HG03521 (cell line): ENCODE data around the gene EMP2.
"Not testable (repeated sequence)": the region's sequence is repeated elsewhere in the genome, so short reads cannot be mapped to it uniquely, and the experiment has no call there.

Experiments
- ATAC-seq: cut with Tn5 transposase; IDR thresholded peaks from one replicate; pipeline ENCODE4 v1.9.1; 2021; ENCODE audit warnings: mild to moderate bottlenecking, moderate library complexity; ENCODE audit not compliant: unreplicated experiment

Gene EMP2

GRCh38 chr16:10578474-10579316, 1.7 kb downstream of the EMP2 start:
- no peak for ATAC-seq

DNA sequence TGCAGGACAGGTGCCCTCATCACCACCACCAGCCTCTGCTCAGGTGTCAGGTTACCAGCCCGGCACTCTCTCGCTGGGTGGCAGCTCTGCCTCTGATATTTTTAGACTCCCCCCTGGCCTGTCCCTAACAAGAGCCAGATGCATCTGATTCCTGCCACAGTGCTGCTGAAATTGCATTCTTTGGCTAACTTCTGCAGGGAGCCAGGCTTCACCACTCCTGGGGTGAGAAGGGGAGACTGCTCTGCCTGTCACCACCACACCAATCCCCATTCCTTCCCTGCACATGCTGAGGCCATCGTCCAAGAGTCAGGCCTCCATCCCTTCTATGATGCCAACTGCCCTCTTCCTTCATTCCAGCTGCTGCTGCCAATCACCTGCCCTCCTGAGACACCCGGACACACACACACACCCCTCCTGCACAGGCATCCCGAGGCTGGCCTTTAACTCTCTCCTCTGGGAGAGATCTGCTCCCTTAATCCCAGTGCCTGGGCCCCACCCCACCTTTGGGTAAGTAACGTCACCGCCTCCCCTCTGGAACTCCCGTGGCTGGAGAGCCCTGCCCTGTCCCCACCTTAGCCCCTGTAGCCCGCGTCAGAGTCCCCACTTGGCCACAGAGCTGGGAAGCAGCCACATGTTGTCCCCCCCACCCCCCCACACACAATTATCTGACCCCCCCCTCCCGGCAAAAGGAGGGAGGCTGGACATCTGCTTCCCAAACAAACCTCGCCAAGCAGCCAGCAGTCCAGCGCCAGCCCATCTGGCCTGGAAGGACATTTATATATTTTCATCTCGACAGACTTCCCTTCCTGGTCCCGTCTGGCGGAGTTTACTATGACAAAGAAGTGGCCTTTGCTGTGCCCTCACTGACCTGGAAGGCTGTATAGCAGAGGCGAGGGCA, 2.8 kb downstream of the EMP2 start:
- ATAC-seq = no peak

- no peak for ATAC-seq
These were observed 3.8 kb downstream of the EMP2 start for GRCh38 chr16:10576390-10577304.

DNA sequence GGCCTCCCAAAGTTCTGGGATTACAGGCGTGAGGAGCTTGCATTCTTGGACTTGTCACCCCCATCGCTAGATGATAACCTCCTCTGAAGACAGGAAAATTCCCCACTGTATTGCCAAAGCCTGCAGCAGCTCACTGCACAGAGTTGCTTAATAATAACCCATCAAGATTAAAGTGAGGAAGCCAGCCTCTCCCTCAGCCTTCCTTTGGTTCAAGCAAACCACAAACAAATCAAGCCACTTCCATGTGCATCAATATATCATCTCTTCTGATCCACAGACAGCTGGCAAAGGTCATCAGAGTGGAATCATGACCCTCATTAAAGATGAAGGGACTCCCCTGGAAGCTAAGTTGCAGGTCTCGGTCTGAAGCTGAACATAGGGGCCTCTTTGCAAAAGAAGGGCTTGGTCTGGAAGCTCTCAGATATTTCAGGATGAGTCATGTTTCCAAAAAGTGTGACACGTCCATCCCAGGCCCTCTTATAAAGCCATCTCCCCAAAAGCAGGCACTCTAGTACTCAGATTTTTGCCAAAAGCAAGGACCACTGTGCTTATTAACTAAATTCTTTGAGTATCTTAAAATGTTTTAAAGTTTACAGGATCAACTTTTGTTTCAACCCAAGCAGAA, 4.8 kb downstream of the EMP2 start:
- no peak for ATAC-seq

GRCh38 chr16:10572611-10573010, 7.8 kb downstream of the EMP2 start:
- no peak for ATAC-seq

GRCh38 chr16:10571354-10571753, 9.0 kb downstream of the EMP2 start:
- ATAC-seq = no peak

- ATAC-seq = no peak
These were observed 10.8 kb downstream of the EMP2 start for GRCh38 chr16:10569621-10570020.

- ATAC-seq = no peak
These were observed 13.8 kb downstream of the EMP2 start for GRCh38 chr16:10566613-10567012.

DNA sequence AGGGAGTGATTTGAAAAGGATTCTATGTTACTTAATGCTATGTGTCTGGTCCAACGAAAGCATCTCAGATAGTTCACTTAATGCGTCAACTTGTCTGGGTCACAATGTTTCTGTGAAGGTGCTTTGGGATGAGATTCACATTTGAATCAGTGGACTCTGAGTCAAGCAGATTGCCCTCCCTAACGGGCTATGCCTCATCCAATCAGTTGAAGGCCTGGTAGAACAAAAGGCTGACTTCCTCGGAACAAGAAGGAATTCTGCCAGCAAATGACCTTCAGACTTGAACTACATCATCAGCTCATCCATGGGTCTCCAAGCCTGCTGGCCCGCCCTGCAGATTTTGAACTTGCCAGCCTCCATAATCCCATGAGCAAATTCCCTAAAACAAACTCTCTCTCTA, 15.2 kb downstream of the EMP2 start:
- ATAC-seq = no peak

- ATAC-seq = no peak
These were observed 15.8 kb downstream of the EMP2 start for GRCh38 chr16:10564591-10564990.

- no peak for ATAC-seq
These were observed 18.0 kb downstream of the EMP2 start for GRCh38 chr16:10562361-10562899.

- ATAC-seq = no peak
These were observed 19.0 kb downstream of the EMP2 start for GRCh38 chr16:10561425-10561824.

- no peak for ATAC-seq
These were observed 19.4 kb downstream of the EMP2 start for GRCh38 chr16:10561001-10561400.

DNA sequence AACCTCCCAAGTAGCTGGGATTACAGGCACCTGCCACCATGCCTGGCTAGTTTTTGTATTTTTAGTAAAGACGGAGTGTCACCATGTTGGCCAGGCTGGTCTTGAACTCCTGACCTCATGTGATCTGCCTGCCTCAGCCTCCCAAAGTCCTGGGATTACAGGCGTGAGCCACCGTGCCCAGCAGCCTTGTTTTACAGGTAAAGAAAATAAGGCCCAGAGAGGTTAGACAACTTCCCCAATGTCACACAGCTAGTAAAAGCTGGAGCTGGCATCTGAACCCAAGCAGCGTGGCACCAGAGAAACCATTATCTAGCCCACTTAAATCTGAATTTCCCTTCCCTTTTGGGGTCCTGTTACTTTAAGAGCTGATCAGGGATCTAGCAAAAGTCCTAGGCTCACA, 20.6 kb downstream of the EMP2 start:
- not testable (repeated sequence) for ATAC-seq

DNA sequence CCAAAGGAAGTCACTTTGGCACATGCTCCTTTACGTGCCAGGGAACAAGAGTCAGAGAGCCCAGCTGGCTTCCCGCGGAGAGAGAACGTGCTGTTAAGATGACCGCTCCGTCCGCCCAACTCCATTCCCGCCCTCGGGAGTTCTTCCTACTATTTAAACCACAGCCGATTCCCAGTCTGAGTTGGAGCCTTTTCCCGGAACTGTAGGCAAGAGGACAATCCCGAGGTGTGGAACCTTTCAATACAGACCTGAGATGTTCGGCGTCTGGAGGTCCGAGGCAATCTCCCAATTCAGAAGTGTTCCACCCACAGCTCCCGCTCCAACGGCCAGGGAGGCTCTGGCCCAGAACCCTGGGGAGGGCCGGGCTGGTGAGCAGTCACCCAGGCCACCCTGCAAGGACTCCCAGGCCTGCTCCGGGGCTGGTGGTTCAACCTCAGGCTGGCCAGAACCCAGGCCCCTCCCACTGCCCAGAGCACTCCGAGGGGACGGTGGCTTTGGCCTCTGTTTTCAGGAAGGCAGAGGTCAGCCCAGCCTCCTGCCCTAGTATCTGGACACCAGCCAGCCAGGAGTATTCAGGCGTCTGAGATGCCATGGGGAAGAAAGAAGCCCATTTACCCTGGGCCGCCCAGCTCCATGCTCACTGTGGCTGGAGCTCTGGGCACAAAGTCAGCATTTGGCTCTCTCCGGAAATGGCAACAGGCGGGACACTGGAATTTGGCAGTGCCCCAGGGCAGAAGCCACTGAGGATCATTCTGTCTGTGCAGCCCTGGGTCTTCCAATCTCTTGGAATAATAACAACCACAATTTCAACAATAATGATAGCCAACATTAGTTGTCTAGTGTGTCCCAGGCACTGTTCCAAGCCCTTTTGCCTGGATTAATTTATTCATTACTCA, 21.4 kb downstream of the EMP2 start:
- no peak for ATAC-seq

DNA sequence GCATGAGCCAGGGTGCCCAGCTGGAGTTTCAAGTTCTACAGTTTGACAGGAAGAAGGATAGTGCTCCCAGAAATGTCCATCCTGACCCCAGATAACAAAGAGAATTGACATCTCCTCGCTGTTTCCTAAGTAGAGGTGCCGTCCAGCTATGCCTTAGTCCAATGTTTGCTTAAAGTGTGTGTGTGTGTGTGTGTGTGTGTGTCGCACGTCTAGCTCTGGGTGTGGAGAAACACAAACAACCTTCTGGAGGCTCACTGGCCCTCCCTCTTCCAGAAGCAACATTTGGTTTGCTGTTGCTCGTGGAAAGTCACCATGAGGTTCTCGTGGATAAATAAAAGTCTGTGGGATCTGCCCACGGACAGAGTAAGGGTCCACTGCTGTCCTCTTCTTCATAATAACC, 22.1 kb downstream of the EMP2 start:
- ATAC-seq = no peak

DNA sequence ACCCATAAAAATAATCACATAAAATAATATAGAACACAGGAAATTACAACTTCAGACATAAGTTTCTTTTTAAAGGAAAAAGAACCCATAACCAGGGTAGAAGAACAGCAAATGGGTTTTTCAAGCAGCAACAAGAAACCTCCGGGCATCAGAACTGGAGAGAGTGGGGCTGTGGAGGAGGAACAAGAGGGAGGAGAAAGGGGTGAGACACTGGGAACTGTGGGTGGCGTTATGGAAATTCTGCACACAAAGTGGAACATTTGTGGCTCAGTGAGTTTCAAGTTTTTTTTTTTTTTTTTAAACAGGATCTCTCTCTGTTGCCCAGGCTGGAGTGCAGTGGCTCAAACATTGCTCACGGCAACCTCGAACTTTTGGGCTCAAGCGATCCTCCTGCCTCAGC, 22.6 kb downstream of the EMP2 start:
- ATAC-seq = no peak

DNA sequence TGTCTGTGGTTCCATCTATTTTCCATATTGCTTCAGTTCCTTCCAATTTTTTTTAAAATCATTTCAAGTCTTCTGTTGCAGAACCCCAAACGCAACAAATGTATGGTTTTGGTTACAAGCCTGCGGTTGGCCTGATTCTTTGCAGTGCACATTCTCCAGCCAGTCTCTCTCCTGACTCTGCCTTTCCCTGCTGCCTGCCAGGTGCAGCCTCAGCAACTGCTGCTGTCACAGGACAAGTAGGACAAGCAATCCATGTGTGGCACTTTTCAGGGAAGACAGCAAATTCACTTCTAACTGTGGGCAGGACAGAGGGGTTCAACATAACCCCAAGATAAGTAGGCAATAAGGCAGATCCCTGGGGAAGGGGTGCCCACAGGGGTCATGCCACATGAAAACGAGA, 24.2 kb downstream of the EMP2 start:
- no peak for ATAC-seq

DNA sequence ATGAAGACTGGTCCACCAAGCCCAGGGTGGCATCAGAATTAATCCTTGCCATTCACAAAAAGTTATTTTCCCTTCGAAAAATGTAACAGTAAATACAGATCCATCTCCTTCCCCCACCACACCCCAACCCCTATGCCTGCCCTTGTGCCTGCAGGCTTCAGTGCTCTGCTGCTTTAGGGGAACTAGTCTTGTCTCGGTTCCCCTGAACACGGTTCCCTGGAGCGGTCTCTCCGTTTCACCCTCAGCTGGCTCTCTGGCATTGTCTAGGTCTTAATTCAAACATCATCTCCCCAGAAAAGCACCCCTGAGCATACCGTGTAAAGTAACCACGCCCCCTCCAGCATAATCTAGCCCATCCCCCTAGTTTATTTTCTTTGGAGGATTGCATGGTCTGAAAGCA, 25.8 kb downstream of the EMP2 start:
- no peak for ATAC-seq
